GM19452 (cell line): ENCODE results near the gene ATP2B1.

ENCODE experiments used
- ATAC-seq: cut with Tn5 transposase; IDR thresholded peaks from one replicate; pipeline ENCODE4 v1.9.1; 2021; ENCODE audit not compliant: unreplicated experiment

The ATP2B1 gene

DNA sequence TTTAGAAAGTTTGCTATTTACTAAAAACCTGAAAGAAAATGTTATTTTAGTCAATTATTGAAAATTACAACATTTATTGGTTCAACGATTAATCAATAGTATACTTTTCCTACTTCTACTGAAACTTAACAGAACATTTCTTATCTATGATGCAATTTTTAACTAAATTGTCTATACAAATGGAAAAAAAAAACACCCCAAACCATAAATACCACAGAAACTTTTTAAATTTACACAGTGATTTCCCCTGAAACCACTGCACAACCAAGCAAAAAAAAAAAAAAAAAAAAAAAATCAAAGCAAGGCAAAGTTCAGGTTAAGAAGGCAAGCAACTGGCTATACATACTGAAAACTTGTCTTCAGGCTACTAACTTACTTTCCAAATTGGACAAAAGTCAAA, 110.9 kb downstream of the ATP2B1 start:
- ATAC-seq, result peak; percentile 73

DNA sequence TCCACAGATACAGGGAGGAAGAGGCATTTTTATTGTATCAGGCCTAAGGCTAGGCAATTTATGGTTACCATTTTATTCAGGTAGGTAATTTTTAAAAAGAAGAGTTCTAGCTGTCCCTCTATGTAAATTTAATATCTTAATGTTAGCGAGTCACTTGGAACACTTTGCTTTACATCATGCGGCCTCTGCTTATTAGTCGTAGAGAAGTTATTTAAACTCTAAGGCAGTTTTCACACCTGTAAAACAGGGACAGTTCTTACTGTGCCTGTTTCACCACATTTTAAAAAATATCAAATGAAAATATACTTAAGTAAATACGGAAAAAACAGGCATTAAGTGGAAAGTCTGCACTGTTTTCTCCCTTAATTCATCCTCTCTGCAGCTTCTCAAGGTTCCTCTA, 111.4 kb downstream of the ATP2B1 start:
- no peak for ATAC-seq

- no peak for ATAC-seq
Measured at GRCh38 chr12:89593873-89594272, 114.8 kb downstream of the ATP2B1 start.

- no peak for ATAC-seq
Measured at GRCh38 chr12:89593233-89593632, 115.4 kb downstream of the ATP2B1 start.

GRCh38 chr12:89589753-89590152, 118.9 kb downstream of the ATP2B1 start:
- no peak for ATAC-seq

- ATAC-seq, result no peak
Measured at GRCh38 chr12:89578499-89578898, 130.1 kb downstream of the ATP2B1 start.

DNA sequence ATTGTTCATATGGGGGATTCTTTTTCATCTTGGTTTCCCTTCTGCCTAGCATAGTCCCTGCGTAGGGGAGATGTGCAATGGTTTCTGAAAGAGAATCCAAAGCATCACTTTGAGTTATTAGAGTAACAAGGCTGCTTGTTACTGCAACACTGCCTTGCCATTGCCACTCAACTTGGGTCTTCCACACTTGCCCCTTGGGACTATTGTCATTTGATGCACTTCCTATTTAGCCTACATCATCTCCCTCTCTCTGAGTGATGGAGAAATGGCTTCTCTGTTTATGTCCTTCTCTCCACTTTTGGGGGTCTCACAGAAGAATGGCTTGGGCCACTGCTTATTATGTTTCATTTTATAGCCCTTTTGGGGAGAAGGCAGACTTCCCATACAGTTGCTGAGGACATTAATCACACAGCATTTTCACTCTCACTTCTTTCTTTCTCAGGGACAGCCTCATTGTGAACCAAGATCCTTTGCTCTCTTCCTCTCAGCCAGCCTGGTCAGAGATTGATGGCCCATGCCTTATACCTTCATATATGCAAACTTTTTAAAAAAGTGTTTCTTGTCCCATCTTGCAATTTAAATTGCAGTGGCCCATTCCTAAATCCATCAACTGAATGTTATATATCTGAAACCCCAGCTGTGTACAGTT, 131.9 kb downstream of the ATP2B1 start:
- no peak for ATAC-seq

GRCh38 chr12:89575374-89575773, 133.3 kb downstream of the ATP2B1 start:
- no peak for ATAC-seq

DNA sequence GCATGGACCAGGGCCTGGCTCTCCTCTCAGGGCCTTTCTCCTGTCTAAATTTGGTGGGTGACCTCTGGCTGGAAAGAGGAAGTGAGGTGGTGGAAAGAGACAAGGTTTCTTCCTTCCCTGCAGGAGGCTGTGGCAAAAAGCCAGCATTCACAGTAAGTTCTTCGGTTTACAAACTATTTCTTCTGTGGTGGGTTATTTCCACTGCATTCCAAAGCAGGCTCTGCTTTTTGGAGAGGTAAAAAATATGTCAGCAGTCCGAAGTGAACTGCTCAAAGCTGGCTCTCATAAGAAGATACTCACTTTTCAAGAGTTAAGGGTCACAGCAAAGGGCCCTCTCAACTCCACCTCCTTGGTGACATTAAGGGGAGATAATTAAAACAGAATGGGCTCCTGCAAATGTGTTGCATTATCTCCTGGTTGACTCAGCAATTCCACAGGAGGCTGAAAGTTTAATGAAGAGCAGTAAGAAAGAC, 133.9 kb downstream of the ATP2B1 start:
- no peak for ATAC-seq

DNA sequence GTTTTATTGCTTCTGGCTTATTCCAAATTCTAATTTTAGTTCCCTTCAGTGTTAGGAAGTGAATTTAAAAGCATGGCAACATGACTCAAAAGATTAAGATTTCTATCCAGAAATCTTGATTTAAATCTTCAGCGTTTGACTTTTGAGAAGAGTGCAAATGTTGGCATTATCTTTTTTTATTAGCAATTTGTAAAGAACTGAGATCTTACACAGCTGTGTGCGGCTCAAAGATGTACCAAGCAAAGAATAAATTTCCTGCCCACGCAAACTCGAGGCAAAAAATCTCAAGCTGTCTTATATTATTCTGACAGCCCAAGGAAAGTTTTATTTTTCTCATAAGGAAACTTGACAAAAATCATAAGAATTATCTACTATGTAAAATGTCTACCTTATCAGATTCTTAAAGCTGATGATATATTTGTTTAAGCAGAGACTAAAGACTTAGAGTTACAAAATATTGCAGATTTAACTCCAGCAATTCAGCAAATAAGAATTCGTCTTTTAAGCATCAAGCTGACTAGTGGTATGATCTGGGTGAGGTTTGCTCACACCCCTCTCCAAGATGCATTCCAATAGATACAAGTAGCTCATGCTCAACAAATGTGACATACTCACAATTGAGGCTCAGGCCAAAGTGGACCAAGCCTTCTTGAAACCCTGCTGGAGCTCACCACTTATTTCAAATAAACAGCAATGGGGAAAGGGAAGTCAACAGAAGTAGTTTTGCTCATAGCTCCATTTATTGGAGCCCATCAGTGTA, 135.4 kb downstream of the ATP2B1 start:
- no peak for ATAC-seq

DNA sequence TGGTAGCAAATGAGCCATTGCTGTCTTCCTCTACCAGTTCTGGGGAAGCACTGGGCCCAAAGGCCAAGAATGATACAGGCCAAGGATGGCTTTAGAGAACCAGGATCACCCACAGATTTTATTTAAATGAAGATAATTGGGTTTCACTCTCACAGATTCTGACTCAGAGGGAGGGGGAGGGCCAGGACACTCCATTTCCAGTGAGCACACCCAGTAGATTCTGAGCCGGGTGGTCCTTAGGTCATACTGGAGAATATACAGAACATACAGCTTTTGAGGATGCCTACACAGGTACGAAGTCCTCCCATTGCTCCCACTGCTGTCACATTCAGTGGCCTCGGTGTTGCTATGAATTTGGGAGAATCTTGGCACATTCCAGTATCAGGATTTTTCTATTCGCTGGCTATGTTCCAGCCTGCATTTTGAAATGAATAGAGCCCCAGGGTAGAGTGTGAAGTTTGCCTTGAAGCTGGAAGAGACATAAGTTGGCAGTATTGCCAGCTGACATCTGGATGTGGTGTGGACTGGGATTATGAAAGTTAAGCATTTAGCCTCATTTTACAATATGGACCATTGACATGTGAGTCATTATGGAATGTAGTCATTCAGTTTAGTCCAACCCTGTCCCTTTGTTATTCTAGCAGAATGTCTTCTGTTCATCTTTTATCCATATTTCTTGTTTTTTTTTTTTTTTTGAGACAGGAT, 137.0 kb downstream of the ATP2B1 start:
- ATAC-seq, result no peak

DNA sequence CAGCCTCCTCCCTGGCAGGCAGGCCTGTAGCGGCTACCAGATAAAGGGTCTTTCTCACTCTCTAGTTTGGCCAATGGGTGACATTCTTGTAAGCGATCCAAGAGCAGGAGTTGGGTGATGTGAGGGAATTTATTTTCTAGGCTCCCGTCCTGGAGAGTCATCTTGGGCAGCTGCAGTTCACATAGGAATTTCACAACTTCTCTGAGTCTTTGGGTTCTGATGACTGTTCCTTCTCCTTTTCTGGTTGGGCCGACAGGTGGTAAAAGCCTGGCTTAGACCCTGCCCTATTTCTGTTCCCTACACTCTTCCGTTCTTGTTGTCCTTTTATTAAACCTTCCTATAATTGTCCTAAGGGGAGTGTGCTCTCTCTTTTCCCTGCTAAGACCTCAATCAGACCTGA, 140.2 kb downstream of the ATP2B1 start:
- ATAC-seq, result no peak

DNA sequence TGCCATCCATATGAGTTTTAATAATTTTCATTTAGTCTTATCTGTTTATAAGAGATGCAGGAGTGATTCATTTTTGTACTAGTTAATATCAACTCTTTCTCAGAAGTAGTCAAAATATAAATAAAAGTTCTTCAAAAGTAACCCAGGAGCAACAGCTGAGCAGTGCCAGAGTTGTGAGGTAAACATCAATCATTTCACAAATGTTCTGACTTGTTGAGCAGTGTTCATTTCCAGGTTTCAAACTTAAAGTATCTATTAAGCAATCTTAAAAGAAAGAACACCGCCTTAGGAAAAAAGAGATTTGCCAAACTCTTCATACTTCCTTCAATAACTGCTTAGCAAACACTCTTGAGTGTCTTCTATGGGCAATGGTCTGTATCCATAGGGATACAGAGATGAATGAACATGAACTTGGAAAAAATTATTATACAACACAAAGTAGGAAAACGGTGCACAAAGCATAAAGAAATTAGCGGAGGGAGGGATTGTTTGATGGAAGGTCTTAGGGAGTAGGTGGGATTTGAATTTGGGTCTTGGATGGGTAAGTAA, 140.9 kb downstream of the ATP2B1 start:
- ATAC-seq, result no peak

DNA sequence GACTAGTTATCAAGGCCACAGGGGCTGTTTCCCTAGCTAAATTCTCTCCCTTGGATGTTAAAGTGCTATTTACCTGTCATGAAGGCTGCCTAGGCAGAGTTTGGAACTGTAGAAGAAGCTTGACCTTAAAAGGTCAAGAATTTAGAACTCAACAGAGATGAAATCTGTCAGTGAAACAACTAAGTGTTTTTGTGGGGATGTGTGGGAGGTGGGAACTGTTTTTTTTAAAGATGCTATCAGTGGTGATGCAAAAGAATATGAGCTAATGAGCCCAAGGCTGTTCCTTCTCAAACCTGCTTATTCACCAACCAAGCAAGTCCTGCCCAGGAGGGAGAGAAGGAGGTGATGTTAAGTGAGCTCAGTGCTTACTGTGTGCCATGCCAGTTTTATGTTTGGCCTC, 142.0 kb downstream of the ATP2B1 start:
- no peak for ATAC-seq

- no peak for ATAC-seq
Measured at GRCh38 chr12:89565002-89565401, 143.6 kb downstream of the ATP2B1 start.

GRCh38 chr12:89559753-89560152, 148.9 kb downstream of the ATP2B1 start:
- no peak for ATAC-seq

DNA sequence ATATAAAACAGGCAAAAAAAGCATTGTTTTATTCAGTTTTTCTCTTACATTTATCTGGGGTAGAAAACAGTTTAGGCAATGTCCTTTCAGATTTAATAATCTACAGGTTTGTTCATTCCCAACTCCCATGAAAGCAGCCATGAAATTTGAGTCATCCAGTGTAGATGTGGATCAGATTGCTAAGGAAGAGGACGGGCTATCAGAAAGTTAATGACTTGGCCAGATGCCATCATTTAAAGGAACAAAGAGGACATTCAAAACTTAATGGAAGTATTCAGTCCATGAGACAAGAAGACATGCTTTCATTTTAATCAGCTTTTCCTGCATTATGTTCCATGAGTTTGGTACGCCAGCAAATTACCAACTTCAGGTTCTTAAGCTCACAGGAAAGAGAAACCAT, 151.7 kb downstream of the ATP2B1 start:
- ATAC-seq, result no peak

DNA sequence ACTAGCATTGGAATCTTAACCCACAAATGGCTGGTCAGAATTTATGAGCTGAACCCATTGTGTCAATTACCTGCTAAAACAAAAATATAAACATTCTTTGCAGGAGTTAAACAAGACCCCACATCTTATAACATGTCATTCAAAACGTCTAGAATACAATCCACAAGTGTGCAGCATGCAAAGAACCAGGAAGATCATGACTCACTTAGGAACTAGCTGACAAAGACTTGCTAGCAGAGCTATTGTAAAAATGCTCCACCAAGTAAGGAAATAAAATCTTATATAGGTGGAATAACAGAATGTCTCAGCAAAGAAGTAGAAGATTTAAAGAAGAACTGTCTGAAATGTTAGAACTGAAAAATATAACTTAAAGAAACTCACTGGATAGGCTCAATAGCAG, 156.3 kb downstream of the ATP2B1 start:
- ATAC-seq, result no peak

DNA sequence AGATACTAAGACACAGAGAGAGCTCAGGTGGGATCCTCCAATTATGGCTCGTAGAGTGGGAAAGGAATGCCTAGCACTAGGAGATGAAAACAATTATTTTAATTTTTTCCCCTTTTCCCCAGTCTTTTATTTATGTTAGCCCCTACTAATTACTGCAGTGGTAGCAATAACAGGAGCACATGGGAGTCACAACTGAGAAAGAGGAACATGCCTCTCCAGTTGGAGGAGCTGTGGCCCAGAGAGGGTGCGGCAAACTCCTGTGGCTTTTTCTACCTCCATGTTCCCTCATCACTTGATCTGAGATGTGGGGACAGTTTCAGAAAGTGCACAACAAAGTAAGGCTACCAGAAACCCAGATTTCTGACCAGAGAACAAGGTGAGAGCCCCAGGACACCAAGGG, 156.9 kb downstream of the ATP2B1 start:
- ATAC-seq, result no peak

DNA sequence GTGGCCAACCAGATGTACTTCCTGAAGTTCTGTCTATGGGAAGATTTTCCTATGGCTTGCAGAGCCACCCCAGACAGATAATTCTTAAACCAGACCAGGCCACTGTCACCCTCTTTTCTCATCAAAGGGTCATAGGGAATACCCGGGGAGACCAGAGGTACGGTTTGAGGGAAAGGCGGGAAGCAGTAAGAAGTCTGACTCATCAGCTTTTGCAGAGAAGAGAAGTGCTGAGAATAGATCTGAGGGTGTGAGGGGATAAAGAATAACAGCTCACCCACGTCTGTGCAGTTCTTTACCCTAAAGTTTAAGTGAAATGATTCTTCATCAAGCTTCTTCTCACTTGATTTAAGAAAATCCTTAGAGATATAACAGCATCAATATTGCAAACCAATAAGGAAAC, 161.5 kb downstream of the ATP2B1 start:
- no peak for ATAC-seq

GRCh38 chr12:89546151-89546550, 162.5 kb downstream of the ATP2B1 start:
- ATAC-seq, result no peak

GRCh38 chr12:89544681-89545184, 163.9 kb downstream of the ATP2B1 start:
- ATAC-seq, result no peak
